ENCODE measurements around the gene PPL. TPM values are rescaled to one million over a fixed set of nuclear protein-coding genes. Genes with fewer than 3 reads are reported as not detected.
A peak's percentile ranks its signal among the peaks of the same experiment; 100 is the strongest.

The PPL gene
- total and polyA plus RNA-seq, 2 of the 13 experiments (the other 11 are each of a cell fraction or from before 2014, with no cell fraction given) = 5.7 to 6.6 TPM

DNA sequence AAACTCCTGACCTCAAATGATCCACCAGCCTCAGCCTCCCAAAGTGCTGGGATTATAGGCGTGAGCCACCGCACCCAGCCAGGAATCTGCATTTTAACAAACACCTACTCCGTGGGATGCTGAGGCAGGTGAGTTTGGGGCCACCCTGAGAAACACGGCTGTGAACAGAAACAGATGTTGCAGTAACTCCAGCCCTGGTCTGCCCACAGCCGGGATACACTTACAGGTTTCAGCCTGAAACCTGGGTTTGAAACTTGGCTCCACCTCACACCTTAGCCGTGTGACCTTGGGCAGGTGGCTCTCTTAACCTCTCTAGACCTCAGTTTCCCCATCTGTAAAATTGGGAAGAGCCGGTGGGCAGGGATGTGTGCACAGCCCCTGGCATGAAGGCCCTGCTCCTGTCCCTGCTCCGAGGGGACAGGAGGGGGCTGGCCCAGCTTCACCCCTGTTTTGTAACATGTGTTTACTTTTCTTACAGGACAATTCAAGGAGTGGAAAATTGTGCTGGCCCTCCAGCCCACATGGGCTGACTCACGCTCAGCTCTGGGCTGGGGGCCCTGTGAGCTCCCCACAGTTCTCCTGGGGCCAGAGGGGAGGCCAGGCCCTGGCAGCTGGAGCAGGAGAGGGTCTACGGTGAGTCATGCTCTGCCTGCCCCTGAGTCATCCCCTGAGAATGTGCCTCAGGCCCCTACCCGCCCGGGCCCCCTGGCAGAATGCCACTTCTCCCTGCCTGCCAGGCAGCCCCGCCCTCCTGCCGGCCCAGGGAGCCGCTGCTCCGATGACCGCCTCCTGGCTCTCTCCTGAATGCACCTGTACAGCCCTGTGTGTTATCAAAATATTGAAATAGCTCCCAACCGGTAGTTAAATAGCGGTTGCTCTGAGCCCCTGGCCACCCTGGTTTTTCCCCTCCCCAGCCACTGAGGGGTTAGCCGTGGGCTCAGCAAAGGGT, 7.7 kb upstream of the PPL start (continued):
- TF ChIP-seq ZNF788 (CRISPR knock-in tag; IDR thresholded peaks at IDR 0.05; ENCODE audit: borderline replicate concordance) (peak; percentile 92), ZBTB38 (CRISPR knock-in tag; IDR thresholded peaks at IDR 0.05) (peak; percentile 78), RARA (CRISPR knock-in tag; IDR thresholded peaks at IDR 0.05) (peak; percentile 88), ZNF337 (CRISPR knock-in tag; IDR thresholded peaks at IDR 0.05; ENCODE audit: borderline replicate concordance, low read depth) (no peak), SIX4 (CRISPR knock-in tag; IDR thresholded peaks at IDR 0.05) (no peak), ZBTB20 (CRISPR knock-in tag; IDR thresholded peaks at IDR 0.05; ENCODE audit: borderline replicate concordance, low read depth) (peak; percentile 80; the same call in 1 of the 2 replicates), ETV6 (CRISPR knock-in tag; conservative IDR thresholded peaks at IDR 0.05) (no peak), TAF15 (IDR thresholded peaks at IDR 0.05; ENCODE audit: low read depth, low read length, poor library complexity, severe bottlenecking) (no peak), IRF2 (CRISPR knock-in tag; IDR thresholded peaks at IDR 0.05) (peak; percentile 66; the same call in 1 of the 2 replicates), AKAP8 (CRISPR knock-in tag; IDR thresholded peaks at IDR 0.05) (peak; percentile 53; the same call in 1 of the 2 replicates), ZNF644 (CRISPR knock-in tag; IDR thresholded peaks at IDR 0.05; ENCODE audit: low read depth) (no peak; the same call in 1 of the 2 replicates), ZNF160 (CRISPR knock-in tag; IDR thresholded peaks at IDR 0.05) (no peak), RBFOX2 (IDR thresholded peaks at IDR 0.05; ENCODE audit: low read depth, low read length) (peak; percentile 29; the same call in 1 of the 2 replicates), ZNF34 (CRISPR knock-in tag; IDR thresholded peaks at IDR 0.05; ENCODE audit: borderline replicate concordance) (no peak; the same call in 1 of the 2 replicates), ZNF224 (CRISPR knock-in tag; IDR thresholded peaks at IDR 0.05) (no peak), CREB1 (IDR thresholded peaks at IDR 0.05) (peak; percentile 65), CREB1 (CRISPR knock-in tag; IDR thresholded peaks at IDR 0.05) (peak; percentile 60), HNRNPK (IDR thresholded peaks at IDR 0.05; ENCODE audit: low read depth, low read length, poor library complexity, severe bottlenecking) (no peak), NFIB (CRISPR knock-in tag; IDR thresholded peaks at IDR 0.05; ENCODE audit: borderline replicate concordance) (no peak), ZNF441 (CRISPR knock-in tag; IDR thresholded peaks at IDR 0.05; ENCODE audit: borderline replicate concordance) (no peak), TCF7 (IDR thresholded peaks at IDR 0.05; ENCODE audit: low read depth) (no peak), ZNF713 (CRISPR knock-in tag; IDR thresholded peaks at IDR 0.05) (no peak)
- TF ChIP-seq, protein P1, sequence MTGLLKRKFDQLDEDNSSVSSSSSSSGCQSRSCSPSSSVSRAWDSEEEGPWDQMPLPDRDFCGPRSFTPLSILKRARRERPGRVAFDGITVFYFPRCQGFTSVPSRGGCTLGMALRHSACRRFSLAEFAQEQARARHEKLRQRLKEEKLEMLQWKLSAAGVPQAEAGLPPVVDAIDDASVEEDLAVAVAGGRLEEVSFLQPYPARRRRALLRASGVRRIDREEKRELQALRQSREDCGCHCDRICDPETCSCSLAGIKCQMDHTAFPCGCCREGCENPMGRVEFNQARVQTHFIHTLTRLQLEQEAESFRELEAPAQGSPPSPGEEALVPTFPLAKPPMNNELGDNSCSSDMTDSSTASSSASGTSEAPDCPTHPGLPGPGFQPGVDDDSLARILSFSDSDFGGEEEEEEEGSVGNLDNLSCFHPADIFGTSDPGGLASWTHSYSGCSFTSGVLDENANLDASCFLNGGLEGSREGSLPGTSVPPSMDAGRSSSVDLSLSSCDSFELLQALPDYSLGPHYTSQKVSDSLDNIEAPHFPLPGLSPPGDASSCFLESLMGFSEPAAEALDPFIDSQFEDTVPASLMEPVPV (CRISPR knock-in tag; IDR thresholded peaks at IDR 0.05) = no peak
- TF ChIP-seq, protein P2, sequence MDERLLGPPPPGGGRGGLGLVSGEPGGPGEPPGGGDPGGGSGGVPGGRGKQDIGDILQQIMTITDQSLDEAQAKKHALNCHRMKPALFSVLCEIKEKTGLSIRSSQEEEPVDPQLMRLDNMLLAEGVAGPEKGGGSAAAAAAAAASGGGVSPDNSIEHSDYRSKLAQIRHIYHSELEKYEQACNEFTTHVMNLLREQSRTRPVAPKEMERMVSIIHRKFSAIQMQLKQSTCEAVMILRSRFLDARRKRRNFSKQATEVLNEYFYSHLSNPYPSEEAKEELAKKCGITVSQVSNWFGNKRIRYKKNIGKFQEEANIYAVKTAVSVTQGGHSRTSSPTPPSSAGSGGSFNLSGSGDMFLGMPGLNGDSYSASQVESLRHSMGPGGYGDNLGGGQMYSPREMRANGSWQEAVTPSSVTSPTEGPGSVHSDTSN (CRISPR knock-in tag; IDR thresholded peaks at IDR 0.05) = no peak
- TF ChIP-seq, protein P3, sequence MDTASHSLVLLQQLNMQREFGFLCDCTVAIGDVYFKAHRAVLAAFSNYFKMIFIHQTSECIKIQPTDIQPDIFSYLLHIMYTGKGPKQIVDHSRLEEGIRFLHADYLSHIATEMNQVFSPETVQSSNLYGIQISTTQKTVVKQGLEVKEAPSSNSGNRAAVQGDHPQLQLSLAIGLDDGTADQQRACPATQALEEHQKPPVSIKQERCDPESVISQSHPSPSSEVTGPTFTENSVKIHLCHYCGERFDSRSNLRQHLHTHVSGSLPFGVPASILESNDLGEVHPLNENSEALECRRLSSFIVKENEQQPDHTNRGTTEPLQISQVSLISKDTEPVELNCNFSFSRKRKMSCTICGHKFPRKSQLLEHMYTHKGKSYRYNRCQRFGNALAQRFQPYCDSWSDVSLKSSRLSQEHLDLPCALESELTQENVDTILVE (CRISPR knock-in tag; IDR thresholded peaks at IDR 0.05) = peak; percentile 88

Measured in HepG2 (cell line).